Keratinocyte (primary cell): ENCODE data around the gene NYNRIN. TPM values are rescaled to one million over a fixed set of nuclear protein-coding genes. Genes with fewer than 3 reads are reported as not detected.

Experiments used
- DNase-seq: peaks from one replicate; pipeline ENCODE4 v3.0.0-alpha.2; 2011; ENCODE audit warnings: low read depth, missing footprints, low spot score
- FAIRE-seq: peaks from 2 replicates; lab custom pipeline; 2011; peaks lifted over from hg19 to GRCh38; lab: Jason Lieb, UNC
- H2AFZ ChIP-seq: 2 replicates; pipeline ENCODE4 v1.6.0; 2012; ENCODE audit warnings: low read length, control low read depth, inconsistent platforms; ENCODE audit not compliant: control insufficient read depth
- H3K27ac ChIP-seq: 2 replicates; pipeline ENCODE4 v1.5.1; 2011; ENCODE audit warnings: low read length; ENCODE audit not compliant: control insufficient read depth, insufficient read depth
- H3K27me3 ChIP-seq: 3 replicates; pipeline ENCODE4 v1.6.0; 2011; ENCODE audit warnings: low read length; ENCODE audit not compliant: control insufficient read depth, insufficient read depth; ENCODE audit errors: extremely low read depth
- H3K36me3 ChIP-seq, 2 experiments: 2 replicates in 1 of 2; 3 replicates in 1 of 2; pipeline ENCODE4 v1.5.1; 2011; ENCODE audit warnings: low read length in 2 of 2, mild to moderate bottlenecking in 1 of 2; ENCODE audit not compliant: control insufficient read depth in 2 of 2, insufficient read depth in 2 of 2; ENCODE audit errors: extremely low read depth in 1 of 2
- H3K4me1 ChIP-seq: 3 replicates; pipeline ENCODE4 v1.5.1; 2011; ENCODE audit warnings: low read length; ENCODE audit not compliant: control insufficient read depth, insufficient read depth; ENCODE audit errors: extremely low read depth
- H3K4me2 ChIP-seq: 3 replicates; pipeline ENCODE4 v1.6.0; 2011; ENCODE audit warnings: low read depth, low read length; ENCODE audit not compliant: control insufficient read depth, insufficient read depth; ENCODE audit errors: extremely low read depth
- H3K4me3 ChIP-seq, 3 experiments: fragments of 200-600 bp in 1 of 3; sonication (generic) in 1 of 3; 2 replicates in 2 of 3; 3 replicates in 1 of 3; pipeline ENCODE4 v1.5.1; 2011 to 2016; ENCODE audit warnings: low read length in 3 of 3, mild to moderate bottlenecking in 3 of 3, control low read depth in 2 of 3, inconsistent platforms in 1 of 3, low read depth in 1 of 3, mixed read lengths in 1 of 3, mixed run types in 1 of 3, moderate library complexity in 1 of 3; ENCODE audit not compliant: control insufficient read depth in 2 of 3, insufficient read depth in 2 of 3; ENCODE audit errors: extremely low read depth in 1 of 3
- H3K79me2 ChIP-seq: 2 replicates; pipeline ENCODE4 v1.6.0; 2012; ENCODE audit warnings: low read length; ENCODE audit not compliant: control insufficient read depth, insufficient read depth
- H3K9ac ChIP-seq: 3 replicates; pipeline ENCODE4 v1.6.0; 2011; ENCODE audit warnings: low read length; ENCODE audit not compliant: control insufficient read depth, insufficient read depth; ENCODE audit errors: extremely low read depth
- H3K9me1 ChIP-seq: 3 replicates; pipeline ENCODE4 v1.6.0; 2011; ENCODE audit warnings: low read length; ENCODE audit not compliant: control insufficient read depth, insufficient read depth; ENCODE audit errors: extremely low read depth
- H3K9me3 ChIP-seq: 2 replicates; pipeline ENCODE4 v1.5.1; 2012; ENCODE audit warnings: low read depth, low read length; ENCODE audit not compliant: control insufficient read depth
- H4K20me1 ChIP-seq: 3 replicates; pipeline ENCODE4 v1.6.0; 2011; ENCODE audit warnings: low read length; ENCODE audit not compliant: control insufficient read depth, insufficient read depth; ENCODE audit errors: extremely low read depth
- EZH2 ChIP-seq: IDR thresholded peaks from one replicate; pipeline ENCODE4 v1.6.1; 2012; ENCODE audit warnings: inconsistent platforms, mild to moderate bottlenecking, low read length, moderate library complexity
- dilution Hi-C: fragments of 300-500 bp; cut with MboI; formaldehyde crosslinking; loops from one replicate; pipeline ENCODE4 v1.7.0; 2020; ENCODE audit warnings: low sequenced_read_pairs; ENCODE audit not compliant: extremely low pct_ligation_motif_present
- polyA plus RNA-seq, 5 experiments: library from polyadenylated mRNA; depleted of rRNA in 3 of 5; stranded (reverse) in 3 of 5; stranded (forward) in 1 of 5; unstranded in 1 of 5; fragments of >200 nt; gene quantifications; 1 replicate in 1 of 5; 2 replicates in 3 of 5; 3 replicates in 1 of 5; pipeline versions ENCODE4 v1.2.1 to v1.2.3, GENCODE V29; 2011 to 2012; ENCODE audit warnings: missing spikeins in 2 of 5, low read depth in 1 of 5, low replicate concordance in 1 of 5
- TF ChIP-seq, protein P1 (sequence below), 3 experiments: IDR thresholded peaks in 1 of 3; conservative IDR thresholded peaks in 1 of 3; optimal IDR thresholded peaks in 1 of 3; 2 replicates in 2 of 3; 3 replicates in 1 of 3; pipeline versions ENCODE3 to v1.5.1; 2011; ENCODE audit warnings: low read length in 3 of 3, mild to moderate bottlenecking in 3 of 3, moderate library complexity in 2 of 3, control low read depth in 1 of 3, inconsistent platforms in 1 of 3; ENCODE audit not compliant: insufficient read depth in 2 of 3; ENCODE audit errors: extremely low read depth in 1 of 3

NYNRIN gene
- polyA plus RNA-seq, 1 donor (not counting 4 experiments of a cell fraction or from before 2014, with no cell fraction given): 4.9 TPM

DNA sequence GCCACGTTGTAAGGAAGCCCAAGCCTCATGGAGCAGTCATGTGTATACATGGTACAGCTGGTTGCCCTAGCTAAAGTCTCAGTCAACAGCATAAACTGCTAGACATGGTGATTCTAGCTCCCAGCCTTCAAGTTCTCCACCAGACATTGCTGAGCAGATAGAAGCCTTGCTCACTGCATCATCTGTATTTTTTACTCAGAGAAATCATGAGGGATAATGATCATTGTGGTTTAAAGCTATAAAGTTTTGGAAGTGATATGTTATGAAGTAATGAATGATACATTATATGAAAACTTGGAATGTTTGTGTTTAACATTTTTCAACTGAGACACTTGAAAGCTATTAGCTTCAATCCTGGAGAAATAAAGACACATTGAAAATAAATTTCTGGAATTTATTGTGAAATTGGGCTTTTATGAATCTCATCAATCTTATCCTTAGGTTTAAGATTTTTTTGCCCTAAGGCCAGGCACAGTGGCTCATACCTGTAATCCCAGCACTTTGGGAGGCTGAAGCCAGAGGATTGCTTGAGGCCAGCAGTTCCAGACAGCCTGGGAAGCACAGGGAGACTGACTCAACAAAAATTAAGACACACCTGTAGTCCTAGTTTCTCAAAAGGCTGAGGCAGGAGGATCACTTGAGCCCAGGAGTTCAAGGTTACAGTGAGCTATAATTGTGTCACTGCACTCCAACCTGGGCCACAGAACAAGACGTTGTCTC lies 36.4 kb upstream of the NYNRIN start:
- FAIRE-seq: no peak

DNA sequence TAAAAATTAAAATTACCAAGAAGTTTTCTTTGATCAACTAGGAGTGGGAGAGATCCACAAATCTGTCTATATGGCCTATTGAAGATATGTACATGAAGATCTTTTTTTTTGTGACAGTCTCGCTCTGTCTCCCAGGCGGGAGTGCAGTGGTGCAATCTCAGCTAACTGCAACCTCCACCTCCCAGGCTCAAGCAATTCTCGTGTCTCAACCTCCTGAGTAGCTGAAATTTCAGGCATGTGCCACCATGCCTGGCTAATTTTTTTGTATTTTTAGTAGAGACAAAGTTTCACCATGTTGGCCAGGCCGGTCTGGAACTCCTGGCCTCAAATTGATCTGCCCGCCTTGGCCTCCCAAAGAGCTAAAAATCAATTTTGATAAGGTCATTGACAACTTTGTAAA lies 35.4 kb upstream of the NYNRIN start:
- H3K9ac ChIP-seq: no peak overlapping the region
- no peak for FAIRE-seq
- dilution Hi-C loops: no loop called here
- peaks cover 23% of the 10 kb centered on the region for H3K4me1 ChIP-seq
- TF ChIP-seq, protein P1, sequence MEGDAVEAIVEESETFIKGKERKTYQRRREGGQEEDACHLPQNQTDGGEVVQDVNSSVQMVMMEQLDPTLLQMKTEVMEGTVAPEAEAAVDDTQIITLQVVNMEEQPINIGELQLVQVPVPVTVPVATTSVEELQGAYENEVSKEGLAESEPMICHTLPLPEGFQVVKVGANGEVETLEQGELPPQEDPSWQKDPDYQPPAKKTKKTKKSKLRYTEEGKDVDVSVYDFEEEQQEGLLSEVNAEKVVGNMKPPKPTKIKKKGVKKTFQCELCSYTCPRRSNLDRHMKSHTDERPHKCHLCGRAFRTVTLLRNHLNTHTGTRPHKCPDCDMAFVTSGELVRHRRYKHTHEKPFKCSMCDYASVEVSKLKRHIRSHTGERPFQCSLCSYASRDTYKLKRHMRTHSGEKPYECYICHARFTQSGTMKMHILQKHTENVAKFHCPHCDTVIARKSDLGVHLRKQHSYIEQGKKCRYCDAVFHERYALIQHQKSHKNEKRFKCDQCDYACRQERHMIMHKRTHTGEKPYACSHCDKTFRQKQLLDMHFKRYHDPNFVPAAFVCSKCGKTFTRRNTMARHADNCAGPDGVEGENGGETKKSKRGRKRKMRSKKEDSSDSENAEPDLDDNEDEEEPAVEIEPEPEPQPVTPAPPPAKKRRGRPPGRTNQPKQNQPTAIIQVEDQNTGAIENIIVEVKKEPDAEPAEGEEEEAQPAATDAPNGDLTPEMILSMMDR (optimal IDR thresholded peaks at IDR 0.05 in 1 of 3, IDR thresholded peaks at IDR 0.05 in 1 of 3, conservative IDR thresholded peaks at IDR 0.05 in 1 of 3; ENCODE audit: extremely low read depth in 1 of 3, insufficient read depth in 2 of 3, low read length in 3 of 3): no peak
- TF ChIP-seq EZH2: no peak
- no peaks in the 10 kb centered on the region for H3K36me3 ChIP-seq
- H3K27ac ChIP-seq: no peak overlapping the region
- no peaks in the 10 kb centered on the region for H3K9me1 ChIP-seq
- no peak overlapping the region for H3K4me3 ChIP-seq
- no peaks in the 10 kb centered on the region for H4K20me1 ChIP-seq
- H3K9me3 ChIP-seq: no peaks in the 10 kb centered on the region
- no peak overlapping the region for H3K4me2 ChIP-seq
- H3K27me3 ChIP-seq: no peaks in the 10 kb centered on the region
- no peak for DNase-seq
- H3K79me2 ChIP-seq: no peaks in the 10 kb centered on the region
- H2AFZ ChIP-seq: no peak overlapping the region

More for the DNA sequence above, 36.4 kb upstream of the NYNRIN start:
- no peak overlapping the region for H3K4me2 ChIP-seq
- H3K79me2 ChIP-seq: no peaks in the 10 kb centered on the region
- H3K9me1 ChIP-seq: no peaks in the 10 kb centered on the region
- H3K36me3 ChIP-seq: no peaks in the 10 kb centered on the region
- dilution Hi-C loops: no loop called here
- no peak for TF ChIP-seq EZH2
- TF ChIP-seq, protein P1 (optimal IDR thresholded peaks at IDR 0.05 in 1 of 3, IDR thresholded peaks at IDR 0.05 in 1 of 3, conservative IDR thresholded peaks at IDR 0.05 in 1 of 3; ENCODE audit: extremely low read depth in 1 of 3, insufficient read depth in 2 of 3, low read length in 3 of 3): no peak
- H3K4me3 ChIP-seq: no peak overlapping the region
- H3K27me3 ChIP-seq: no peaks in the 10 kb centered on the region
- DNase-seq: no peak
- H3K27ac ChIP-seq: no peak overlapping the region
- no peaks in the 10 kb centered on the region for H4K20me1 ChIP-seq
- H3K4me1 ChIP-seq: peaks cover 22% of the 10 kb centered on the region
- no peak overlapping the region for H2AFZ ChIP-seq
- H3K9me3 ChIP-seq: no peaks in the 10 kb centered on the region
- H3K9ac ChIP-seq: no peak overlapping the region
